A673 (cell line): ENCODE measurements around the gene CTRL. TPM values are rescaled to one million over a fixed set of nuclear protein-coding genes. Genes with fewer than 3 reads are reported as not detected.
A peak's percentile ranks its signal among the peaks of the same experiment; 100 is the strongest.

Experiments used
- BruUV-seq: library from RNA; stranded (reverse); fragments of 400-500 nt; replicated peaks from 2 replicates; lab custom pipeline; 2021; lab: Mats Ljungman, UMichigan
- CTCF ChIA-PET: fragments of 300-600 bp; sonication (Branson Sonifier 250); formaldehyde crosslinking; loops from one replicate; lab custom pipeline; 2022; ENCODE audit warnings: antibody characterized with exemption; lab: Charles Lee
- POLR2A ChIA-PET: fragments of 300-600 bp; sonication (Branson Sonifier 250); formaldehyde crosslinking; loops from one replicate; lab custom pipeline; 2022; ENCODE audit warnings: antibody characterized with exemption; ENCODE audit not compliant: low non-redundant PET; lab: Charles Lee
- DNase-seq: peaks from one replicate; pipeline ENCODE4 v3.0.0-alpha.2; 2015; ENCODE audit warnings: low spot score
- H3K27ac ChIP-seq: fragments of 200-600 bp; sonication (generic); 2 replicates; pipeline ENCODE4 v1.5.1; 2016; ENCODE audit warnings: mixed run types, low read depth, mild to moderate bottlenecking, mixed read lengths, antibody characterized with exemption, low read length; ENCODE audit not compliant: poor library complexity, severe bottlenecking
- H3K27me3 ChIP-seq: fragments of 200-600 bp; sonication (generic); replicated peaks from 2 replicates; pipeline ENCODE4 v1.6.1; 2017; ENCODE audit warnings: mixed run types, low read depth, mild to moderate bottlenecking, mixed read lengths, antibody characterized with exemption, low read length; ENCODE audit not compliant: insufficient read depth, poor library complexity
- H3K36me3 ChIP-seq: fragments of 200-600 bp; sonication (generic); 2 replicates; pipeline ENCODE4 v1.6.1; 2016; ENCODE audit warnings: mixed run types, mild to moderate bottlenecking, mixed read lengths, antibody characterized with exemption, low read length; ENCODE audit not compliant: insufficient read depth, poor library complexity, severe bottlenecking
- H3K4me1 ChIP-seq: fragments of 200-600 bp; sonication (generic); 2 replicates; pipeline ENCODE4 v1.6.1; 2017; ENCODE audit warnings: mixed run types, mild to moderate bottlenecking, mixed read lengths, antibody characterized with exemption, low read length; ENCODE audit not compliant: insufficient read depth, poor library complexity, severe bottlenecking
- H3K4me3 ChIP-seq: fragments of 200-600 bp; sonication (generic); 2 replicates; pipeline ENCODE4 v1.5.1; 2016; ENCODE audit warnings: low read depth, mixed run types, mild to moderate bottlenecking, mixed read lengths, low read length; ENCODE audit not compliant: poor library complexity, severe bottlenecking
- H3K9me3 ChIP-seq: fragments of 200-600 bp; sonication (generic); 2 replicates; pipeline ENCODE4 v1.6.1; 2016; ENCODE audit warnings: mixed run types, low read depth, mild to moderate bottlenecking, mixed read lengths, antibody characterized with exemption, low read length; ENCODE audit not compliant: poor library complexity, severe bottlenecking
- EZH2 ChIP-seq: fragments of 200-600 bp; sonication (generic); IDR thresholded peaks from 2 replicates; pipeline ENCODE4 v1.6.1; 2017; ENCODE audit warnings: borderline replicate concordance, low read depth, mild to moderate bottlenecking, mixed read lengths, antibody characterized with exemption, low read length; ENCODE audit not compliant: poor library complexity, severe bottlenecking
- intact Hi-C: fragments of 100-400 bp; cut with micrococcal nuclease; formaldehyde crosslinking; loops from one replicate; pipeline ENCODE4 v1.10.0; 2022; ENCODE audit not compliant: unreplicated experiment
- total RNA-seq: library from RNA; stranded (reverse); gene quantifications from 2 replicates; pipeline ENCODE4 v1.2.3, GENCODE V29; 2021
- TF ChIP-seq, protein P1 (sequence below): fragments of 300-800, 200-600 bp; sonication (generic); conservative IDR thresholded peaks from 2 replicates; pipeline ENCODE4 v1.5.1; 2017; ENCODE audit warnings: low read depth, mild to moderate bottlenecking, antibody characterized with exemption, low read length, moderate library complexity, mixed read lengths

CTRL gene
- total RNA-seq, 1 experiment from 2014 or later = 2.9 TPM

DNA sequence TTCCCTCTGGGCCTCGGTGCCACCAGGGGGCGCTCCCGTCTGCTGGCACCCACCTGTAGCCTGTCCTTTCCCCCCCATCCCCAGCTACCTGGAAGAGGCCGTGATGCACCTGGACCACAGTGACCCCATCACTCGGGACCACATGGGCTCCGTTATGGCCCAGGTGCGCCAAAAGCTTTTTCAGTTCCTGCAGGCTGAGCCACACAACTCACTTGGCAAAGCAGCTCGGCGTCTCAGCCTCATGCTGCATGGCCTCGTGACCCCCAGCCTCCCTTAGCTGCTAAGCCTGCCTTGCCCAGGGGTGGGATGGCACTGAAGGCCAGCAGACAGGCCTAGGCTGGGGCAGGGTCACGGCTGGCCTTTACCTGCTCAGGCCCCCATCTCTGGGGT is 47.8 kb downstream of the CTRL start:
- Histone ChIP-seq H3K27me3 (no peaks in the 10 kb centered on the region), H3K36me3 (peaks cover 55% of the 10 kb centered on the region), H3K27ac (no peak overlapping the region), H3K4me1 (peaks cover 11% of the 10 kb centered on the region), H3K4me3 (no peak overlapping the region), H3K9me3 (no peaks in the 10 kb centered on the region)
- ChIA-PET CTCF (interaction anchor here (0.6 to 2.4 kb wide), 9 partner anchors 9 to 422 kb away, joined by 3 to 15 read pairs (median 6); partner anchors contain the start of genes CTRL and PSKH1), POLR2A (no interaction called here)
- intact Hi-C loops = loop anchor here (1.0 kb wide), 1 partner anchor 44 kb away; no protein-coding TSS in a partner anchor
- no peak for TF ChIP-seq EZH2
- TF ChIP-seq, protein P1, sequence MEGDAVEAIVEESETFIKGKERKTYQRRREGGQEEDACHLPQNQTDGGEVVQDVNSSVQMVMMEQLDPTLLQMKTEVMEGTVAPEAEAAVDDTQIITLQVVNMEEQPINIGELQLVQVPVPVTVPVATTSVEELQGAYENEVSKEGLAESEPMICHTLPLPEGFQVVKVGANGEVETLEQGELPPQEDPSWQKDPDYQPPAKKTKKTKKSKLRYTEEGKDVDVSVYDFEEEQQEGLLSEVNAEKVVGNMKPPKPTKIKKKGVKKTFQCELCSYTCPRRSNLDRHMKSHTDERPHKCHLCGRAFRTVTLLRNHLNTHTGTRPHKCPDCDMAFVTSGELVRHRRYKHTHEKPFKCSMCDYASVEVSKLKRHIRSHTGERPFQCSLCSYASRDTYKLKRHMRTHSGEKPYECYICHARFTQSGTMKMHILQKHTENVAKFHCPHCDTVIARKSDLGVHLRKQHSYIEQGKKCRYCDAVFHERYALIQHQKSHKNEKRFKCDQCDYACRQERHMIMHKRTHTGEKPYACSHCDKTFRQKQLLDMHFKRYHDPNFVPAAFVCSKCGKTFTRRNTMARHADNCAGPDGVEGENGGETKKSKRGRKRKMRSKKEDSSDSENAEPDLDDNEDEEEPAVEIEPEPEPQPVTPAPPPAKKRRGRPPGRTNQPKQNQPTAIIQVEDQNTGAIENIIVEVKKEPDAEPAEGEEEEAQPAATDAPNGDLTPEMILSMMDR = peak; percentile 93
- no TSS peak for BruUV-seq
- peak; percentile 57 for DNase-seq

DNA sequence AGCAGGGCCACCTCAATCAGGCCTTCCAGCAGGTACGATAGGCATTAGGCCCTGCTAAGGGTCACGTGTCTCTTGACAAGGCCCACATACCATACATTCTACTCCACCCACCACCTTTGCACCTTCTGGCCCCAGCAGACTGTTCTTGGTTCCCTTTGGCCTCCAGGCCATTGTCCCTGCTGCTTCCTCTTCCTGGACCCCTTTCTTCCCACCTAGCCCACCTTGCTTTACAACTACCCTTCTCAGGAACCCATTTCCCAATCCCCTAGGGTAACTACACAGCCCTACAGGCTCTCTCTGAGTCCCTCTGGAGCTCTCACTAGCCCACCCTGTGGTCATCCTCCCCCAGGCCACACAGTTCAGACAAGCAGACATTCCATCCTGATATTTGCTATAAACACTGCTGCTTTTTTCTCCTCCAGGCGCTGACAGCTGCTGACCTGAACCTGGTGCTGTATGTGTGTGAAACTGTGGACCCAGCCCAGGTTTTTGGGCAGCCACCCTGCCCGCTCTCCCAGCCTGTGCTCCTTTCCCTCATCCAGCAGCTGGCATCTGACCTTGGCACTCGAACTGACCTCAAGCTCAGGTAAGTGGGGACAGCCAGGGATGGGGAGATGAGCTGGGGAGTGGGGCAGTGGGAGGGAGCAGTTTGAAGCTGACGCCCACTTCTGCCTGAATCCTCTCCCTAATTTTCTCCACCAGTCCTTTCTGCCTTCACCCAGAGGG is 48.4 kb downstream of the CTRL start:
- ChIA-PET CTCF (interaction anchor here (0.5 to 2.4 kb wide), 6 partner anchors 9 to 362 kb away, joined by 3 to 15 read pairs (median 4); partner anchors contain the start of gene PSKH1), POLR2A (no interaction called here)
- Histone ChIP-seq H3K27me3 (no peaks in the 10 kb centered on the region), H3K4me3 (no peak overlapping the region), H3K27ac (no peak overlapping the region), H3K9me3 (no peaks in the 10 kb centered on the region), H3K36me3 (peaks cover 61% of the 10 kb centered on the region), H3K4me1 (peaks cover 11% of the 10 kb centered on the region)
- BruUV-seq = no TSS peak
- intact Hi-C loops = loop anchor here (1.0 kb wide), 1 partner anchor 45 kb away; no protein-coding TSS in a partner anchor
- DNase-seq = no peak
- TF ChIP-seq, protein P1 = no peak
- no peak for TF ChIP-seq EZH2

DNA sequence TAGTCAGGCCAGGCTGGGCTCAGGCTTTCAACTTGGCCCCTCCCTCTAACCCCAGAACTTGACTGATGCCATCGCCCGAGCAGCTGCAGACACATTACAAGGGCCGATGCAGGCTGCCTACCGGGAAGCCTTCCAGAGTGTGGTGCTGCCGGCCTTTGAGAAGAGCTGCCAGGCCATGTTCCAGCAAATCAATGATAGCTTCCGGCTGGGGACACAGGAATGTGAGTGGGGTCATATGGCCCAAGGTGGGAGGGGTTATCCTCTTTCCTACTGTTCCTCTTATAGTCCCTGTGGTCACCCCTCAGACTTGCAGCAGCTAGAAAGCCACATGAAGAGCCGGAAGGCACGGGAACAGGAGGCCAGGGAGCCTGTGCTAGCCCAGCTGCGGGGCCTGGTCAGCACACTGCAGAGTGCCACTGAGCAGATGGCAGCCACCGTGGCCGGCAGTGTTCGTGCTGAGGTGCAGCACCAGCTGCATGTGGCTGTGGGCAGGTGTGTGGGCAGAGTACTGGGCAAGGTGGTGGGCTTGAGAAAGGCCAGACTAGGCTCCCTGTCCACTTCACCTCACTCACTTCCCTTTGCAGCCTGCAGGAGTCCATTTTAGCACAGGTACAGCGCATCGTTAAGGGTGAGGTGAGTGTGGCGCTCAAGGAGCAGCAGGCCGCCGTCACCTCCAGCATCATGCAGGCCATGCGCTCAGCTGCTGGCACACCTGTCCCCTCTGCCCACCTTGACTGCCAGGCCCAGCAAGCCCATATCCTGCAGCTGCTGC is 49.1 kb downstream of the CTRL start:
- H3K9me3 ChIP-seq = no peaks in the 10 kb centered on the region
- H3K4me3 ChIP-seq = no peak overlapping the region
- no peak for DNase-seq
- peaks cover 68% of the 10 kb centered on the region for H3K36me3 ChIP-seq
- H3K27me3 ChIP-seq = no peaks in the 10 kb centered on the region
- BruUV-seq = no TSS peak
- H3K4me1 ChIP-seq = peaks cover 11% of the 10 kb centered on the region
- TF ChIP-seq, protein P1 = no peak
- no peak for TF ChIP-seq EZH2
- intact Hi-C loops = loop anchor here (1.0 kb wide), 1 partner anchor 46 kb away; no protein-coding TSS in a partner anchor
- ChIA-PET CTCF (interaction anchor here (2.4 kb wide), 1 partner anchor 45 kb away, joined by 15 read pairs; no protein-coding TSS in a partner anchor), POLR2A (no interaction called here)
- no peak overlapping the region for H3K27ac ChIP-seq
